Large intestine (tissue), 3 donors: ENCODE measurements around the gene PIK3R2. TPM values are rescaled to one million over a fixed set of nuclear protein-coding genes. Genes with fewer than 3 reads are reported as not detected.

Experiments used
- DNase-seq, 2 donors: peaks; one replicate each; pipeline versions ENCODE4 v3.0.0 to v3.0.0-alpha.2; 2013
- H3K27ac ChIP-seq: one replicate; pipeline ENCODE4 v1.5.1; 2013; ENCODE audit warnings: low read length
- H3K27me3 ChIP-seq: 2 replicates; pipeline ENCODE4 v1.6.1; 2013; ENCODE audit warnings: low read length; ENCODE audit not compliant: control insufficient read depth, insufficient read depth
- H3K36me3 ChIP-seq: 2 replicates; pipeline ENCODE4 v1.6.1; 2013; ENCODE audit warnings: low read length; ENCODE audit not compliant: control insufficient read depth, insufficient read depth
- H3K4me1 ChIP-seq: one replicate; pipeline ENCODE4 v1.6.1; 2013; ENCODE audit warnings: low read length; ENCODE audit not compliant: control insufficient read depth, insufficient read depth
- H3K4me3 ChIP-seq: one replicate; pipeline ENCODE4 v1.5.1; 2013; ENCODE audit warnings: low read length
- H3K9me3 ChIP-seq: one replicate; pipeline ENCODE4 v1.6.1; 2013; ENCODE audit warnings: mild to moderate bottlenecking, low read depth, low read length, moderate library complexity; ENCODE audit not compliant: control insufficient read depth
- WGBS: methylation state at CpG from one replicate; pipeline ENCODE4 v1.1.5; 2013; ENCODE audit warnings: low lambda C conversion rate; ENCODE audit not compliant: insufficient coverage; 5-methylcytosine and 5-hydroxymethylcytosine counted together
- polyA plus RNA-seq: library from polyadenylated mRNA; unstranded; fragments of 120-200 nt; gene quantifications from one replicate; pipeline ENCODE4 v1.2.1, GENCODE V29; 2013

The PIK3R2 gene
- polyA plus RNA-seq, 1 donor = 67.7 TPM

DNA sequence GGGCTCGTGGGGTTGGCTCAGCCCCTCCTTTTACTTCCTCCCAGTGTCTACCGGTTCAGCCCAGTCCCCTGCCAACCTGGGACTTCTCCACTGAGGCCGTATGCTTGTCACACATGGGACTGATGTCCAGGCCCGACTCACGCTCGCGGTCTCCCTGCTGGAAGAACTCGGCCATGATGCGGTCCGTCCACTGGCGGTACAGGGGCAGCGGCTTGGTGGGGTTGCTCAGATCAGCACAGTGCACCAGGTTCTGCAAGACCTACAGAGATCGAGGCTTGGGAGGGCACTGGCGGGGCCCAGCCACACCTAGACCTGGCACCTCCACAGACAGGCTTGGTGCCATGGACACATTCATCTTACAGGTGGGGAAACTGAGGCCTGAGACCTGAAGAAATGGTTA, 58.7 kb downstream of the PIK3R2 start:
- Histone ChIP-seq H3K9me3 (no peaks in the 10 kb centered on the region), H3K4me1 (no peaks in the 10 kb centered on the region), H3K27ac (no peak overlapping the region), H3K4me3 (no peak overlapping the region), H3K27me3 (peaks cover 8% of the 10 kb centered on the region), H3K36me3 (no peaks in the 10 kb centered on the region)
- DNase-seq = no peak
- WGBS = no CpG with 5 or more reads among the region's 14 CpGs

DNA sequence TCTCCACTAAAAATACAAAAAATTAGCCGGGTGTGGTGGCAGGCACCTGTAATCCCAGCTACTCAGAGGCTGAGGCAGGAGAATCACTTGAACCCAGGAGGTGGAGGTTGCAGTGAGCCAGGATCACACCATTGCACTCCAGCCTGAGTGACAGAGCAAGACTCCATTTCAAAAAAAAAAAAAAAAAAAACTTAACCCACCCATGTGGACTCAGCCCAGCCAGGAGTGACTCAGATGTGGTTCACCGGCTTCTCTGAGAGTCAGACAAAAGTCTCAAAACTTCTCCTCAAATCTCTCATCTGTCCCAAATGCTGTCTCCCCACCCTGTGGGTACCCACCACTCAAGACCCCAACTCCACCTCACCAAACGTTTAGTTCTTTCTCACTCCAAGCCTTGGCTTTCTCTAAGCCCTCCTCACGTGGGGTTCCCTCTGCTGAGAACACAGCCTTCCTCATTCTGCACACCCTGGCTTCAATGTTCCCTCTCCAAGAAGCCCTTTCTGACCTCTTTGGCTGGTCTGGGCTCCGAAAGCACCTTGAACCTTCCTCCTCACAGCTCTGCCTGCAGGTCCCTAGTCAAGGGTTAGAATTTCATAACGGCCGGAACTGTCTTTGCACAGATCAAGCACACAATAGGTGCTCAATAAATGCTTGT, 61.9 kb downstream of the PIK3R2 start:
- Histone ChIP-seq H3K27me3 (peaks cover 12% of the 10 kb centered on the region), H3K27ac (no peak overlapping the region), H3K36me3 (no peaks in the 10 kb centered on the region), H3K9me3 (no peaks in the 10 kb centered on the region), H3K4me1 (no peaks in the 10 kb centered on the region), H3K4me3 (no peak overlapping the region)
- WGBS = no CpG with 5 or more reads among the region's 7 CpGs
- no peak for DNase-seq

DNA sequence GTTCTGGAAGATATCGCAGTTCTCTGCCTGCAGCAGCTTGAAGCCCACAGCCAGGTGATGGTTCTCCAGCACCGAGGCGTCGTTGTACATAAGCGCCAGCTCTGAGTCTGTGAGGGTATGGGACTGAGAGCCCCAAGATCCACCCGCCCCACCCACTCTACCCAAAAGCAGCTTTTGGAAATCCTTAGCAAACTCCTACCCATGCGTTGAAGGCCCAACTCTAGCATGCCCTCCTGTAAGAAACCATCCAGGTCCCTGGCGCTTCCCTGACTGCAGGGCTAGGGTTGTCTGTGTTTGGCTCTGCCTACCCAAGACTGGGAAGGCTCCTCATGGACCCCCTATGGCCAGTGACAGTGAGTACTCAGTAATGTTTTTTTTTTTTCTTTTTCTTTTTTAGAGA, 63.8 kb downstream of the PIK3R2 start:
- no CpG with 5 or more reads among the region's 8 CpGs for WGBS
- H3K27ac ChIP-seq = no peak overlapping the region
- no peak for DNase-seq
- no peaks in the 10 kb centered on the region for H3K9me3 ChIP-seq
- no peaks in the 10 kb centered on the region for H3K36me3 ChIP-seq
- H3K4me1 ChIP-seq = peaks cover 4% of the 10 kb centered on the region
- no peak overlapping the region for H3K4me3 ChIP-seq
- H3K27me3 ChIP-seq = peaks cover 19% of the 10 kb centered on the region

DNA sequence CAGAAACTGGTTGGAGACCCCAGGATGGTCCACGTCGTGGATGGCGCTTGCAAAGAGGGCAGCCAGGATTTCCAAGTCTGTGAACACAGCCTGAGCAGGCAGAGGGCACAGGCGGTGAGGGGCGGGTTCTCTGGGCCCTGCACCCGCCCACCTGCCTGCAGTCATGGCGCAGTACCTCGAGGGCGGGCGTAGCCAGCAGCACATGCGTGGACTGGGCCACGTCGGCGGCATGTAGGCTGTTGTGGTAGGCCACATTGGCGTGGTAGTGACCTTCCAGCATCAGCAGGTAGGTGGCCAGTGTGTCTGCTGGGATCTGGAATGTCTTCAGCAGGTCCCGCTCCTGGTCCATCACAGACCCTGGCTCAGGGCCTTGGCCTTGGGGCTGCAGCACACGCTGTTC, 65.2 kb downstream of the PIK3R2 start:
- no peaks in the 10 kb centered on the region for H3K9me3 ChIP-seq
- WGBS = no CpG with 5 or more reads among the region's 17 CpGs
- DNase-seq = no peak
- H3K27ac ChIP-seq = no peak overlapping the region
- H3K36me3 ChIP-seq = no peaks in the 10 kb centered on the region
- no peak overlapping the region for H3K4me3 ChIP-seq
- H3K4me1 ChIP-seq = peaks cover 4% of the 10 kb centered on the region
- H3K27me3 ChIP-seq = peaks cover 23% of the 10 kb centered on the region

DNA sequence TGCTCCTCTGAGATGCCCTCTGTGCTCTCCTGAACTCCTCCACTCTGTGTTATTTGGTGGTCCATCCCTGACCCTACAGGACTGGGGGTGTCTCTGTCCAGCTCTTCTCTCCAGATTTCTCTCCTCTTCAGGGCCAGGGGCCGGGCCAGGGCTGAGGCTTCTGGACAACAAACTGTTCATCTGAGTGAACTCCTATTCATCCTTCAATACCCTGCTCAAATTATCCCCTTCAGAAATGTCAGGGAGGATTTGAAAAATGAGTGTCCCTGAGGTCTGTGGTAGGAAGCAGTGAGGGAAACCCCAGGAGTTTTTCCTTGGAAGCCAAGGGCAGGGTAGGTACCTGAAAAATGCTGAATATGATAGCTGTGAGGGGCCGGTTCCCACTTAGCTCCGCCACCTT, 65.6 kb downstream of the PIK3R2 start:
- WGBS = no CpG with 5 or more reads among the region's 3 CpGs
- peaks cover 4% of the 10 kb centered on the region for H3K4me1 ChIP-seq
- no peak overlapping the region for H3K27ac ChIP-seq

More for the DNA sequence above, 65.6 kb downstream of the PIK3R2 start:
- H3K9me3 ChIP-seq = no peaks in the 10 kb centered on the region
- H3K27me3 ChIP-seq = peaks cover 20% of the 10 kb centered on the region
- no peak overlapping the region for H3K4me3 ChIP-seq
- no peaks in the 10 kb centered on the region for H3K36me3 ChIP-seq
- DNase-seq = no peak

Other genes starting within 250 kb of the PIK3R2 start
- gene CCDC124, start 220.1 kb upstream of the PIK3R2 start, polyA plus RNA-seq = 49.7 TPM
- gene KCNN1, start 186.1 kb upstream of the PIK3R2 start, polyA plus RNA-seq = 1.1 TPM
- gene ARRDC2, start 145.0 kb upstream of the PIK3R2 start, polyA plus RNA-seq = 7.7 TPM
- 1.2 TPM for gene IL12RB1, start 66.2 kb upstream of the PIK3R2 start, polyA plus RNA-seq
- 27.9 TPM for gene MAST3, start 55.4 kb upstream of the PIK3R2 start, polyA plus RNA-seq
- 270 TPM for gene IFI30, start 20.6 kb downstream of the PIK3R2 start, polyA plus RNA-seq
- 7.3 TPM for gene MPV17L2, start 40.1 kb downstream of the PIK3R2 start, polyA plus RNA-seq
- gene RAB3A, start 50.9 kb downstream of the PIK3R2 start, polyA plus RNA-seq = 5.3 TPM
- 1.2 TPM for gene PDE4C, start 73.3 kb downstream of the PIK3R2 start, polyA plus RNA-seq
- 5.5 TPM for gene IQCN, start 121.3 kb downstream of the PIK3R2 start, polyA plus RNA-seq
- gene JUND, start 128.5 kb downstream of the PIK3R2 start, polyA plus RNA-seq = 163 TPM
- gene LSM4, start 169.9 kb downstream of the PIK3R2 start, polyA plus RNA-seq = 94.8 TPM
- gene PGPEP1, start 187.4 kb downstream of the PIK3R2 start, polyA plus RNA-seq = 77.2 TPM
- gene GDF15, start 233.0 kb downstream of the PIK3R2 start, polyA plus RNA-seq = 20.3 TPM
- 3.1 TPM for gene LRRC25, start 244.5 kb downstream of the PIK3R2 start, polyA plus RNA-seq